ENCODE results near the gene PLCB1.

- no peak for TF ChIP-seq CTCF (optimal IDR thresholded peaks at IDR 0.05 in 1 of 3, IDR thresholded peaks at IDR 0.05 in 1 of 3, conservative IDR thresholded peaks at IDR 0.05 in 1 of 3; ENCODE audit: extremely low read depth in 1 of 3, insufficient read depth in 2 of 3, low read length in 3 of 3)
- TF ChIP-seq EZH2 (IDR thresholded peaks at IDR 0.05; ENCODE audit: low read length), result no peak
Measured at GRCh38 chr20:8126841-8127378, 5.2 kb upstream of the PLCB1 start.

Measured in keratinocyte (primary cell).